Neural crest cell (in vitro differentiated cells): ENCODE data around the gene SLC38A10. TPM values are rescaled to one million over a fixed set of nuclear protein-coding genes. Genes with fewer than 3 reads are reported as not detected.

Experiments
- DNase-seq: peaks from one replicate; pipeline ENCODE4 v3.0.0; 2021; ENCODE audit warnings: low read depth, mixed read lengths, low spot score
- H3K27ac Mint-ChIP-seq: one replicate; pipeline ENCODE4 v1.8.0; 2021; ENCODE audit warnings: mild to moderate bottlenecking, mixed read lengths; ENCODE audit not compliant: unreplicated experiment
- H3K27me3 Mint-ChIP-seq: 2 replicates; pipeline ENCODE4 v1.8.0; 2021; ENCODE audit warnings: low read depth, mild to moderate bottlenecking, mixed read lengths
- H3K36me3 Mint-ChIP-seq: 2 replicates; pipeline ENCODE4 v1.8.0; 2021; ENCODE audit warnings: low read depth, mild to moderate bottlenecking, mixed read lengths
- H3K4me1 Mint-ChIP-seq: 2 replicates; pipeline ENCODE4 v1.8.0; 2021; ENCODE audit warnings: mixed read lengths
- H3K4me3 Mint-ChIP-seq: one replicate; pipeline ENCODE4 v1.8.0; 2021; ENCODE audit warnings: mild to moderate bottlenecking, mixed read lengths
- H3K9me3 Mint-ChIP-seq: 2 replicates; pipeline ENCODE4 v1.8.0; 2021; ENCODE audit warnings: mixed read lengths
- total RNA-seq: library from RNA; stranded (reverse); gene quantifications from 2 replicates; pipeline ENCODE4 v1.2.1, GENCODE V29; 2021
- TF ChIP-seq, protein P1 (sequence below): fragments of 200-600 bp; sonication (generic); conservative IDR thresholded peaks from 2 replicates; pipeline ENCODE4 v1.5.0; 2021; ENCODE audit warnings: antibody characterized with exemption, mild to moderate bottlenecking

SLC38A10 gene
- total RNA-seq, 1 donor from 2014 or later = 63.3 TPM

DNA sequence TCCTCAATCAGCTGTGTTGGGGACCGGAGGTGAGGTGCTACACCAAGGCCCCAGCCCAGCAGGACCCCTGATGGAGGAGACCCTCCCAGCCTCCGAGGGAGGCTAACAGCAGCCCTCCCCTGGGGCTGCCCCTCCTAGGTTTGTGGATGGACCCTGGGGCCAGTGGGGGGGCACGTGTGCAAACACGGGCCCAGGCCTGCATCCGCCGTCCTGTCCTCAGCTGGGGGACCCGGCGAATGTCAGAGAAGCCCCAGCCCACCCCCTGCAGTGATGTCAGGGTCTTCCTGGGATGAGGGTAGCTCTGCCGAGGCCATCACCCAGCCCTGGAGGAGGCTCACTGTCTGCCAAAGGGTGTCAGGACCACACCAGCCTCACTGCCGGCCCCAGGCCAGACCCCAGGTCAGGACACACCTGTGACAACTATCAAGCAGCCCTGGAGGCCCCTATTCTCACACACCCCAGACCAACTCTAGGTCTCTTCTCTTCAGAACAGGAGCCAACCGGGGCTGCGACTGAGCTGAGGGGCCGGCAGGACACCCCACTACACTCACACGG lies 99.1 kb downstream of the SLC38A10 start:
- Mint-ChIP-seq H3K36me3 (no peaks in the 10 kb centered on the region), H3K9me3 (no peaks in the 10 kb centered on the region), H3K4me1 (peaks cover 4% of the 10 kb centered on the region), H3K4me3 (no peak overlapping the region), H3K27me3 (no peaks in the 10 kb centered on the region), H3K27ac (no peak overlapping the region)
- TF ChIP-seq, protein P1, sequence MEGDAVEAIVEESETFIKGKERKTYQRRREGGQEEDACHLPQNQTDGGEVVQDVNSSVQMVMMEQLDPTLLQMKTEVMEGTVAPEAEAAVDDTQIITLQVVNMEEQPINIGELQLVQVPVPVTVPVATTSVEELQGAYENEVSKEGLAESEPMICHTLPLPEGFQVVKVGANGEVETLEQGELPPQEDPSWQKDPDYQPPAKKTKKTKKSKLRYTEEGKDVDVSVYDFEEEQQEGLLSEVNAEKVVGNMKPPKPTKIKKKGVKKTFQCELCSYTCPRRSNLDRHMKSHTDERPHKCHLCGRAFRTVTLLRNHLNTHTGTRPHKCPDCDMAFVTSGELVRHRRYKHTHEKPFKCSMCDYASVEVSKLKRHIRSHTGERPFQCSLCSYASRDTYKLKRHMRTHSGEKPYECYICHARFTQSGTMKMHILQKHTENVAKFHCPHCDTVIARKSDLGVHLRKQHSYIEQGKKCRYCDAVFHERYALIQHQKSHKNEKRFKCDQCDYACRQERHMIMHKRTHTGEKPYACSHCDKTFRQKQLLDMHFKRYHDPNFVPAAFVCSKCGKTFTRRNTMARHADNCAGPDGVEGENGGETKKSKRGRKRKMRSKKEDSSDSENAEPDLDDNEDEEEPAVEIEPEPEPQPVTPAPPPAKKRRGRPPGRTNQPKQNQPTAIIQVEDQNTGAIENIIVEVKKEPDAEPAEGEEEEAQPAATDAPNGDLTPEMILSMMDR = no peak
- DNase-seq = no peak

Other genes with a start within 250 kb of the SLC38A10 start
- not detected in 2 replicates for gene PVALEF, start 129.8 kb downstream of the SLC38A10 start, total RNA-seq
- 6.0 and 6.7 TPM in 2 replicates for gene AATK, start 129.1 kb downstream of the SLC38A10 start, total RNA-seq
- gene CEP131, start 72.3 kb downstream of the SLC38A10 start, total RNA-seq = 40.7 and 42.5 TPM in 2 replicates
- 36.9 and 40.4 TPM in 2 replicates for gene TEPSIN, start 56.3 kb downstream of the SLC38A10 start, total RNA-seq
- gene NDUFAF8, start 56.0 kb downstream of the SLC38A10 start, total RNA-seq = 54.5 and 68.2 TPM in 2 replicates
- gene BAHCC1, start 100.2 kb upstream of the SLC38A10 start, total RNA-seq = 57.4 and 61.3 TPM in 2 replicates
- gene ACTG1, start 217.5 kb upstream of the SLC38A10 start, total RNA-seq = 4,235 and 4,315 TPM in 2 replicates
- gene FSCN2, start 233.1 kb upstream of the SLC38A10 start, total RNA-seq = 0.43 and 0.56 TPM in 2 replicates